CD8-positive, alpha-beta memory T cell (primary cell): Measurements from ENCODE around the gene LYRM9. TPM values are rescaled to one million over a fixed set of nuclear protein-coding genes. Genes with fewer than 3 reads are reported as not detected.

ENCODE experiments used
- CTCF ChIA-PET: fragments of 350-600 bp; sonication (Branson Sonifier 250); formaldehyde crosslinking; loops from one replicate; lab custom pipeline; 2021; ENCODE audit warnings: antibody characterized with exemption; lab: Charles Lee
- POLR2A ChIA-PET: fragments of 350-600 bp; sonication (Branson Sonifier 250); formaldehyde crosslinking; loops from one replicate; lab custom pipeline; 2021; ENCODE audit warnings: antibody characterized with exemption; lab: Charles Lee
- DNase-seq, 5 donors: peaks; one replicate each; pipeline versions ENCODE4 v3.0.0 to v3.0.0-alpha.2; 2020 to 2022; ENCODE audit warnings: mixed read lengths in 1 of 5
- H3K27ac ChIP-seq: one replicate; pipeline ENCODE4 v1.7.0; 2013; ENCODE audit warnings: low read depth, mild to moderate bottlenecking, low read length, moderate library complexity
- H3K27me3 ChIP-seq: 2 replicates; pipeline ENCODE4 v1.7.0; 2013; ENCODE audit warnings: low read length, mild to moderate bottlenecking; ENCODE audit not compliant: insufficient read depth, poor library complexity, severe bottlenecking
- H3K36me3 ChIP-seq: 2 replicates; pipeline ENCODE4 v1.7.0; 2013; ENCODE audit warnings: mild to moderate bottlenecking, low read length, moderate library complexity; ENCODE audit not compliant: insufficient read depth
- H3K4me1 ChIP-seq: 2 replicates; pipeline ENCODE4 v1.7.0; 2013; ENCODE audit warnings: mild to moderate bottlenecking, low read length, moderate library complexity; ENCODE audit not compliant: insufficient read depth
- H3K4me3 ChIP-seq: 2 replicates; pipeline ENCODE4 v1.7.0; 2013; ENCODE audit warnings: mild to moderate bottlenecking, low read length
- H3K9me3 ChIP-seq: 2 replicates; pipeline ENCODE4 v1.7.0; 2013; ENCODE audit warnings: mild to moderate bottlenecking, low read length
- H3K27ac Mint-ChIP-seq, 8 donors: one replicate each; pipeline ENCODE4 v1.8.0; 2020 to 2021; ENCODE audit warnings: mixed read lengths in 8 of 8, mild to moderate bottlenecking in 6 of 8, inconsistent platforms in 3 of 8, moderate library complexity in 3 of 8
- H3K27me3 Mint-ChIP-seq, 2 donors: one replicate each; pipeline ENCODE4 v1.8.0; 2020 to 2021; ENCODE audit warnings: mixed read lengths in 2 of 2, mild to moderate bottlenecking in 1 of 2, moderate library complexity in 1 of 2
- H3K36me3 Mint-ChIP-seq, 3 donors: one replicate each; pipeline ENCODE4 v1.8.0; 2020 to 2021; ENCODE audit warnings: mixed read lengths in 3 of 3, inconsistent platforms in 1 of 3, mild to moderate bottlenecking in 1 of 3
- H3K4me1 Mint-ChIP-seq, 3 donors: one replicate each; pipeline ENCODE4 v1.8.0; 2020 to 2021; ENCODE audit warnings: mixed read lengths in 3 of 3, inconsistent platforms in 1 of 3, mild to moderate bottlenecking in 1 of 3
- H3K4me3 Mint-ChIP-seq, 7 donors: one replicate each; pipeline ENCODE4 v1.8.0; 2020 to 2021; ENCODE audit warnings: mixed read lengths in 7 of 7, mild to moderate bottlenecking in 6 of 7, moderate library complexity in 4 of 7, inconsistent platforms in 2 of 7
- H3K9me3 Mint-ChIP-seq, 5 donors: one replicate each; pipeline ENCODE4 v1.8.0; 2020 to 2022; ENCODE audit warnings: mixed read lengths in 5 of 5, mild to moderate bottlenecking in 3 of 5, moderate library complexity in 2 of 5, inconsistent platforms in 1 of 5
- polyA plus RNA-seq: library from polyadenylated mRNA; unstranded; fragments of 300-500 nt; fragmentation: Illumina TruSeq; gene quantifications from one replicate; pipeline ENCODE4 v1.2.3, GENCODE V29; 2021
- total RNA-seq, 2 experiments: library from RNA; stranded (reverse); gene quantifications; one replicate each; pipeline ENCODE4 v1.2.3, GENCODE V29; 2021

The LYRM9 gene
- total RNA-seq (1 to 10 TPM; 2.5 to 3.4 TPM), polyA plus RNA-seq (11.1 TPM)

GRCh38 chr17:27892866-27893769 is at the start of gene LYRM9:
Gene LYRM9, minus strand, starts transcription at chr17:27893365. Its CDS starts 10,671 bp downstream, at chr17:27882694.
- Histone ChIP-seq H3K27ac (peak within 1 kb of the TSS; percentile 58), H3K4me1 (no peaks in the 10 kb centered on the region), H3K4me3 (peak within 1 kb of the TSS; percentile 73), H3K36me3 (no peaks in the 10 kb centered on the region), H3K27me3 (peaks cover 4% of the 10 kb centered on the region), H3K9me3 (no peaks in the 10 kb centered on the region)
- ChIA-PET CTCF (interaction anchor here (1.0 to 7.5 kb wide), 9 partner anchors 8 to 133 kb away, joined by 3 to 167 read pairs (median 6); partner anchors contain the start of gene NOS2), POLR2A (interaction anchor here (0.6 to 2.6 kb wide), 7 partner anchors 13 to 384 kb away, joined by 4 to 30 read pairs (median 7); no protein-coding TSS in a partner anchor)
- Mint-ChIP-seq H3K9me3 (no peaks in the 10 kb centered on the region), H3K4me3 (peak within 1 kb of the TSS; percentile 79 to 93 (median 86)), H3K36me3 (peaks cover 0 to 4% (median 3%) of the 10 kb centered on the region in 3 donors), H3K4me1 (peaks cover 17 to 24% (median 23%) of the 10 kb centered on the region in 3 donors), H3K27ac (peak within 1 kb of the TSS; percentile 26 to 86 (median 76)), H3K27me3 (peaks cover 14 to 28% of the 10 kb centered on the region in 2 donors)
- peak; percentile 92 to 94 (median 93) for DNase-seq

DNA sequence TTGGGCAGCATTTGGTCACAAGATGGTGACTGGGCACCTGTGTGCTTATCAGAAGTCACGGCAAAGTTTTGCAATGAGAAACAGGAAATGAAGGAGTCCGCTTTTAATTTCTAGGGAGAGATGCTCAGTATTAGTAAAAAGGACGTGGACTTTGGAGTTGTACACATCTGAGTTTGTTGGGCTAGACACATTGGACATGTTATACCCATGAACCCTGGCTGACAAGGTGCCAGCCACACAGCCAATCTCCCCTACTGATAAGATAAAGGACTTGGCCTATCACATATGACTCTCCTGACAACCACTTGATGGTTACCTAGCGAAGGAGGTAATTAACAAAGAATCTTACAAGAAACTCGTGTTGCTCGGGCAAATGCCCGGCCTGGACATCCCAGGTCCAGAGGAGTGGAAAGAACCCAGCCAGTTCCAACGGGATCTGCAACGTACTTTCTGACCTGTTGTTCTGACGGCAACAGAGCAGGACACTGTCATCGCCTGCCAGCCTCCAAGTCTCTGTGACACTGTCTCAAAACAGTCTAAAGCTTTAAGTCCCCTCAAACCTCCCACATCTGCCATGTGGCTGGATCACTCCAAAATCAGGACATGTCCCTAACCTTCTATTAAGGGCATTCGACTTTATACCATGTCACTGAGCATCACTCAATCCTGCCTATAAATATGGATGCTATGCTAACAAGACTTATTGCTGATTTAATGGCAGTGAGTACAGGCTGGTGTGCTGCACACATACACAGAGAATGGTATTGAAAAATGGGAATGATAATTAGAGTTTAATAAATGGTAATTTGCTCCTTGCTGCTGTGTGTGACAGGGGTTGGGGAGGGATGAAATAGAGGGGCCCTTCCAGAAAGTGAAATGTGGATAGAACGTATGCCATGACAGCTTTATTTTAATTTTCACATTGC is 47.6 kb upstream of the LYRM9 start:
- DNase-seq = no peak
- Histone ChIP-seq H3K27ac (no peak overlapping the region), H3K27me3 (no peaks in the 10 kb centered on the region), H3K36me3 (no peaks in the 10 kb centered on the region), H3K4me1 (no peaks in the 10 kb centered on the region), H3K4me3 (no peak overlapping the region), H3K9me3 (no peaks in the 10 kb centered on the region)
- Mint-ChIP-seq H3K27me3 (peaks cover 9 to 17% of the 10 kb centered on the region in 2 donors), H3K27ac (no peak overlapping the region), H3K36me3 (no peaks in the 10 kb centered on the region), H3K4me3 (no peak overlapping the region), H3K4me1 (peaks cover 0 to 3% (median 0%) of the 10 kb centered on the region in 3 donors), H3K9me3 (no peaks in the 10 kb centered on the region)
- POLR2A ChIA-PET = no interaction called here
- CTCF ChIA-PET = no interaction called here

- DNase-seq = no peak
- no peak overlapping the region for H3K4me3 ChIP-seq
- Mint-ChIP-seq H3K36me3 (no peaks in the 10 kb centered on the region), H3K4me1 (peaks cover 0 to 3% (median 0%) of the 10 kb centered on the region in 3 donors), H3K27ac (peak overlapping the region in 1 of 8 donors; percentile 33), H3K4me3 (no peak overlapping the region), H3K9me3 (no peaks in the 10 kb centered on the region), H3K27me3 (peaks cover 13 to 27% of the 10 kb centered on the region in 2 donors)
- no peak overlapping the region for H3K27ac ChIP-seq
- H3K9me3 ChIP-seq = no peaks in the 10 kb centered on the region
- POLR2A ChIA-PET = no interaction called here
- no peaks in the 10 kb centered on the region for H3K36me3 ChIP-seq
- no peaks in the 10 kb centered on the region for H3K27me3 ChIP-seq
- CTCF ChIA-PET = no interaction called here
- H3K4me1 ChIP-seq = no peaks in the 10 kb centered on the region
Measured at GRCh38 chr17:27939474-27940465, 46.6 kb upstream of the LYRM9 start.

- Mint-ChIP-seq H3K27ac (no peak overlapping the region), H3K9me3 (peaks cover 0 to 1% (median 0%) of the 10 kb centered on the region in 5 donors), H3K36me3 (no peaks in the 10 kb centered on the region), H3K27me3 (peaks cover 17 to 33% of the 10 kb centered on the region in 2 donors), H3K4me3 (no peak overlapping the region), H3K4me1 (peaks cover 0 to 3% (median 0%) of the 10 kb centered on the region in 3 donors)
- H3K27ac ChIP-seq = no peak overlapping the region
- no peaks in the 10 kb centered on the region for H3K27me3 ChIP-seq
- POLR2A ChIA-PET = no interaction called here
- H3K4me3 ChIP-seq = no peak overlapping the region
- CTCF ChIA-PET = no interaction called here
- H3K4me1 ChIP-seq = no peaks in the 10 kb centered on the region
- H3K36me3 ChIP-seq = no peaks in the 10 kb centered on the region
- no peaks in the 10 kb centered on the region for H3K9me3 ChIP-seq
- no peak for DNase-seq
Measured at GRCh38 chr17:27938864-27939263, 45.7 kb upstream of the LYRM9 start.

- H3K27me3 ChIP-seq = no peaks in the 10 kb centered on the region
- H3K36me3 Mint-ChIP-seq = no peaks in the 10 kb centered on the region
- peaks cover 0 to 3% (median 0%) of the 10 kb centered on the region in 5 donors for H3K9me3 Mint-ChIP-seq
- no peak overlapping the region for H3K27ac ChIP-seq
- CTCF ChIA-PET = no interaction called here
- no peaks in the 10 kb centered on the region for H3K36me3 ChIP-seq
- no peaks in the 10 kb centered on the region for H3K9me3 ChIP-seq
- no peak overlapping the region for H3K4me3 Mint-ChIP-seq
- no peak overlapping the region for H3K27ac Mint-ChIP-seq
- no peak overlapping the region for H3K4me3 ChIP-seq
- H3K4me1 ChIP-seq = no peaks in the 10 kb centered on the region
- DNase-seq = no peak
- peaks cover 0 to 3% (median 0%) of the 10 kb centered on the region in 3 donors for H3K4me1 Mint-ChIP-seq
- H3K27me3 Mint-ChIP-seq = peaks cover 17 to 37% of the 10 kb centered on the region in 2 donors
- POLR2A ChIA-PET = no interaction called here
Measured at GRCh38 chr17:27938241-27938640, 45.1 kb upstream of the LYRM9 start.

DNA sequence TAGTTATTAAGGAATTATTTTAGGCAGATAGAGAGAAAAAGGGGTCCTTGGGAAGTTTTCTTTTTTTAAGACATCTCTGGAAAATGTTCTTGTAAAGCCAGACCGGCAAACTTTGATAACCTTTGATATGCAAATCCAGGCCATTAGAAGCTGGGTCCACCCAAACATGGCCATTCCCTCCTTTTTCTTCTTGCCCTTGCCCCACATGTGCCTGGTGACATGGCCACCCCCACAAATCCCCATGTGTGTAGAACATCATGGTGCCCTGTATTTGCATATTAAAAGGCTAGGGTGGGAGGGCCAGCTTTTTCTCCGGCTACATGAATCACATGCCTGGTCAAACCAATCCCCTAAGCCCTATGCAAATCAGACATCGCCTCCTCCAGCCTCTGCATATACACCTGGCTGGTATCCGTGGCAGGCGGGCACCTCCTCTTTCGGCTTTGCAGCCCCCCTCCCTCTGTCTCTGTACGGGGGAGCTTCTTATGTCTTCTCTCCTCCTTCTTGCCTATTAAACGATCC is 43.9 kb upstream of the LYRM9 start:
- Histone ChIP-seq H3K27ac (no peak overlapping the region), H3K4me1 (no peaks in the 10 kb centered on the region), H3K4me3 (no peak overlapping the region), H3K27me3 (no peaks in the 10 kb centered on the region), H3K36me3 (no peaks in the 10 kb centered on the region), H3K9me3 (no peaks in the 10 kb centered on the region)
- H3K36me3 Mint-ChIP-seq = no peaks in the 10 kb centered on the region
- POLR2A ChIA-PET = interaction anchor here (0.6 kb wide), 1 partner anchor 13 kb away, joined by 7 read pairs; no protein-coding TSS in a partner anchor
- CTCF ChIA-PET = no interaction called here
- peaks cover 23 to 38% of the 10 kb centered on the region in 2 donors for H3K27me3 Mint-ChIP-seq
- H3K4me1 Mint-ChIP-seq = peaks cover 0 to 3% (median 0%) of the 10 kb centered on the region in 3 donors
- no peak for DNase-seq
- H3K4me3 Mint-ChIP-seq = no peak overlapping the region
- H3K9me3 Mint-ChIP-seq = peaks cover 0 to 3% (median 0%) of the 10 kb centered on the region in 5 donors
- H3K27ac Mint-ChIP-seq = no peak overlapping the region

DNA sequence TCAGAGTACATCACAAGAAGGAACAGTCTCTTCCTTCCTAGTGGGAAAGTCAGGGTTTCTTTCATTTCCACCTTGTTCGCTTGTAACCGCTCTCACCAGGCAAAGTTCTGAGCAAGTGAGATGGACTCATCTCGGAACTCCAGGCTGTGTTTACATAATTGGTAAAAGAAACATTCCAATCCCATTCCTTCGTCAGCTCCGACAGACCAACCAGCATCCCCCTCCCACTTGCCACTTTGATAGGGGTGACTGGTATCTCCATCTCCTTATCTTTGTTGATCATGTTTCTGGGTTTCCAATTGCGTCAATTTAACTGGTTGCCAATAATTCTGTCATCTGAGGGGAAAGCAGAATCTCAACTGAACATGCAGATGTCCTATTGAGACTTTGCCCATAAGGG is 36.8 kb upstream of the LYRM9 start:
- Histone ChIP-seq H3K4me1 (no peaks in the 10 kb centered on the region), H3K27ac (no peak overlapping the region), H3K27me3 (no peaks in the 10 kb centered on the region), H3K9me3 (no peaks in the 10 kb centered on the region), H3K36me3 (no peaks in the 10 kb centered on the region), H3K4me3 (no peak overlapping the region)
- CTCF ChIA-PET = no interaction called here
- DNase-seq = no peak
- POLR2A ChIA-PET = no interaction called here
- H3K4me3 Mint-ChIP-seq = no peak overlapping the region
- H3K27ac Mint-ChIP-seq = no peak overlapping the region
- H3K9me3 Mint-ChIP-seq = peaks cover 0 to 3% (median 0%) of the 10 kb centered on the region in 5 donors
- H3K27me3 Mint-ChIP-seq = peaks cover 15 to 28% of the 10 kb centered on the region in 2 donors
- H3K4me1 Mint-ChIP-seq = no peaks in the 10 kb centered on the region
- no peaks in the 10 kb centered on the region for H3K36me3 Mint-ChIP-seq
